Mucosa of descending colon (tissue), 3 donors: ENCODE data around the gene FBXO45. TPM values are rescaled to one million over a fixed set of nuclear protein-coding genes. Genes with fewer than 3 reads are reported as not detected.
"Not testable (repeated sequence)": the region's sequence is repeated elsewhere in the genome, so short reads cannot be mapped to it uniquely, and the experiment has no call there.

Source experiments
- ATAC-seq: fragments of 200-7000 bp; cut with Tn5 transposase; one replicate; pipeline ENCODE4 v1.9.1; 2020; ENCODE audit warnings: mild to moderate bottlenecking, moderate library complexity
- DNase-seq, 3 donors: peaks; one replicate each; pipeline ENCODE4 v3.0.0-alpha.2; 2020
- H3K36me3 ChIP-seq: fragments of 200-600 bp; one replicate; pipeline ENCODE4 v1.8.0; 2021; ENCODE audit warnings: low read depth, mild to moderate bottlenecking
- H3K4me1 ChIP-seq: fragments of 200-600 bp; one replicate; pipeline ENCODE4 v1.8.0; 2021; ENCODE audit warnings: low read depth, mild to moderate bottlenecking
- H3K4me3 ChIP-seq: fragments of 200-600 bp; one replicate; pipeline ENCODE4 v1.8.0; 2021; ENCODE audit warnings: mild to moderate bottlenecking
- H3K9me3 ChIP-seq: fragments of 200-600 bp; one replicate; pipeline ENCODE4 v1.8.0; 2021; ENCODE audit warnings: mild to moderate bottlenecking
- CTCF ChIP-seq: fragments of 200-600 bp; IDR thresholded peaks from one replicate; pipeline ENCODE4 v1.8.0; 2022; ENCODE audit warnings: antibody characterized with exemption, mild to moderate bottlenecking
- intact Hi-C, 2 donors: fragments of 100-400 bp; cut with DNase I in 1 of 2; cut with micrococcal nuclease in 1 of 2; formaldehyde crosslinking; loops; one replicate each; pipeline versions ENCODE4 v1.11.0 to v1.11.1; 2022; cut with DNase I, micrococcal nuclease
- total RNA-seq, 3 donors: library from RNA; stranded (reverse); fragmentation: NEBNext Ultra II Directional in 2 of 3; extraction: Animal tissue kit (Norgen Biotek cat#: 25700) in 2 of 3; gene quantifications; one replicate each; pipeline versions ENCODE4 v1.2.1 to v1.2.4, GENCODE V29; 2021 to 2023
- donor health status: DM: no; HTN: no; CAD: no; lungs with moderate emphysema.
- donor health status: DM: no; HTN: no; CAD: no.
- donor health status: DM: no; HTN: yes; CAD: no.

Gene FBXO45
- total RNA-seq, 3 donors from 2014 or later, result 7.5 to 12.7 (median 9.9) TPM

- no peak for ATAC-seq
- Histone ChIP-seq H3K4me3 (no peak overlapping the region), H3K36me3 (no peaks in the 10 kb centered on the region), H3K4me1 (peaks cover 8% of the 10 kb centered on the region), H3K9me3 (no peaks in the 10 kb centered on the region)
- no peak for DNase-seq
- no peak for TF ChIP-seq CTCF
- intact Hi-C loops, result no loop called here
Observed at GRCh38 chr3:196611761-196612483, 43.5 kb downstream of the FBXO45 start.

GRCh38 chr3:196615234-196615633 lies 46.8 kb downstream of the FBXO45 start:
- intact Hi-C loops, ATAC-seq, H3K9me3 ChIP-seq, H3K4me1 ChIP-seq, DNase-seq, H3K4me3 ChIP-seq, H3K36me3 ChIP-seq: not testable (repeated sequence)

GRCh38 chr3:196617256-196617655 lies 48.8 kb downstream of the FBXO45 start:
- DNase-seq (no peak), ATAC-seq (no peak)
- TF ChIP-seq CTCF, result no peak
- H3K4me3 ChIP-seq, result no peak overlapping the region
- intact Hi-C loops, result no loop called here
- H3K4me1 ChIP-seq, result no peaks in the 10 kb centered on the region
- no peaks in the 10 kb centered on the region for H3K9me3 ChIP-seq
- no peaks in the 10 kb centered on the region for H3K36me3 ChIP-seq

GRCh38 chr3:196619223-196619622 lies 50.8 kb downstream of the FBXO45 start:
- DNase-seq (no peak), ATAC-seq (no peak)
- intact Hi-C loops, result no loop called here
- TF ChIP-seq CTCF, result no peak
- H3K4me3 ChIP-seq, result no peak overlapping the region
- H3K36me3 ChIP-seq, result no peaks in the 10 kb centered on the region
- H3K4me1 ChIP-seq, result no peaks in the 10 kb centered on the region
- H3K9me3 ChIP-seq, result no peaks in the 10 kb centered on the region

GRCh38 chr3:196619627-196620026 lies 51.2 kb downstream of the FBXO45 start:
- H3K4me3 ChIP-seq, H3K4me1 ChIP-seq, H3K9me3 ChIP-seq, H3K36me3 ChIP-seq, intact Hi-C loops, DNase-seq, ATAC-seq: not testable (repeated sequence)

GRCh38 chr3:196620161-196620604 lies 51.7 kb downstream of the FBXO45 start:
- Histone ChIP-seq H3K36me3 (no peaks in the 10 kb centered on the region), H3K9me3 (no peaks in the 10 kb centered on the region), H3K4me3 (no peak overlapping the region), H3K4me1 (no peaks in the 10 kb centered on the region)
- no peak for TF ChIP-seq CTCF
- ATAC-seq, result peak; percentile 42
- no peak for DNase-seq
- intact Hi-C loops, result no loop called here

- no peaks in the 10 kb centered on the region for H3K4me1 ChIP-seq
- ATAC-seq (no peak), DNase-seq (no peak)
- no peaks in the 10 kb centered on the region for H3K36me3 ChIP-seq
- no peaks in the 10 kb centered on the region for H3K9me3 ChIP-seq
- no peak for TF ChIP-seq CTCF
- H3K4me3 ChIP-seq, result no peak overlapping the region
- intact Hi-C loops, result no loop called here
Observed at GRCh38 chr3:196620684-196621083, 52.2 kb downstream of the FBXO45 start.
